C4-2B (cell line): Measurements from ENCODE around the gene AGAP1.

Experiments
- ZFX ChIP-seq: fragments of 450-650 bp; IDR thresholded peaks from 2 replicates; pipeline ENCODE4 v1.6.1; 2017
- TF ChIP-seq, protein P1 (sequence below): fragments of 450-650 bp; conservative IDR thresholded peaks from 2 replicates; pipeline ENCODE4 v1.5.1; 2017; ENCODE audit warnings: mild to moderate bottlenecking

DNA sequence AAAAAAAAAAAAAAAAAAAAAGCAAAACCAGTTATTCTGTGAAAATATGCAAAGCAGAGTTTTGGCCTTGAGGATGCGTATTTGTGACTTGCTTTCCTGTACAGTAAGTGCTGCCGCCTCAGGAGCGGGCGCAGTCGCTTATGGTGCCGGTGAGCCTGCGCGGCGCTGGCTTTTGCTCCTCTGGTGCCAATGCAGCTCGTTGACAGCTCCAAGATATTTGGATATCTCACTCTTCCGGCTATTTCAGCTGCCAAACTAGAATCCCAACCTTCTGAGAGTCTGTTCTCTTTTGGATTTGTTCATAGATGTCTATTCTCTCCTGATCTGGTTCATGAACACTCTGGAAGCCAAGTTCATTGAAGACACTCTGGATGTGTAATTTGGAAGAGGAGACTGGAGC, 184.1 kb downstream of the AGAP1 start:
- TF ChIP-seq, protein P1, sequence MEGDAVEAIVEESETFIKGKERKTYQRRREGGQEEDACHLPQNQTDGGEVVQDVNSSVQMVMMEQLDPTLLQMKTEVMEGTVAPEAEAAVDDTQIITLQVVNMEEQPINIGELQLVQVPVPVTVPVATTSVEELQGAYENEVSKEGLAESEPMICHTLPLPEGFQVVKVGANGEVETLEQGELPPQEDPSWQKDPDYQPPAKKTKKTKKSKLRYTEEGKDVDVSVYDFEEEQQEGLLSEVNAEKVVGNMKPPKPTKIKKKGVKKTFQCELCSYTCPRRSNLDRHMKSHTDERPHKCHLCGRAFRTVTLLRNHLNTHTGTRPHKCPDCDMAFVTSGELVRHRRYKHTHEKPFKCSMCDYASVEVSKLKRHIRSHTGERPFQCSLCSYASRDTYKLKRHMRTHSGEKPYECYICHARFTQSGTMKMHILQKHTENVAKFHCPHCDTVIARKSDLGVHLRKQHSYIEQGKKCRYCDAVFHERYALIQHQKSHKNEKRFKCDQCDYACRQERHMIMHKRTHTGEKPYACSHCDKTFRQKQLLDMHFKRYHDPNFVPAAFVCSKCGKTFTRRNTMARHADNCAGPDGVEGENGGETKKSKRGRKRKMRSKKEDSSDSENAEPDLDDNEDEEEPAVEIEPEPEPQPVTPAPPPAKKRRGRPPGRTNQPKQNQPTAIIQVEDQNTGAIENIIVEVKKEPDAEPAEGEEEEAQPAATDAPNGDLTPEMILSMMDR: no peak
- TF ChIP-seq ZFX: no peak
